NOMO-1 (cell line): ENCODE data around the gene NAT8L.

Source experiments
- DNase-seq, 2 experiments: peaks; one replicate each; lab custom pipeline; 2025; ENCODE audit not compliant: unreplicated experiment in 2 of 2; lab: John Stamatoyannopoulos, UW

NAT8L gene

GRCh38 chr4:2089222-2089621 is 30.1 kb downstream of the NAT8L start:
- DNase-seq, result no peak

- no peak for DNase-seq
Measured at GRCh38 chr4:2090642-2091041, 31.5 kb downstream of the NAT8L start.

- no peak for DNase-seq
Measured at GRCh38 chr4:2091990-2092668, 33.0 kb downstream of the NAT8L start.

- DNase-seq, result no peak
Measured at GRCh38 chr4:2092669-2093053, 33.5 kb downstream of the NAT8L start.

- DNase-seq, result no peak
Measured at GRCh38 chr4:2093265-2093664, 34.1 kb downstream of the NAT8L start.

GRCh38 chr4:2094545-2094944 is 35.4 kb downstream of the NAT8L start:
- no peak for DNase-seq

GRCh38 chr4:2095236-2096072 is 36.3 kb downstream of the NAT8L start:
- no peak for DNase-seq

- no peak for DNase-seq
Measured at GRCh38 chr4:2096073-2096609, 37.0 kb downstream of the NAT8L start.

- DNase-seq, result no peak
Measured at GRCh38 chr4:2101346-2102044, 42.4 kb downstream of the NAT8L start.

- no peak for DNase-seq
Measured at GRCh38 chr4:2102045-2102883, 43.1 kb downstream of the NAT8L start.

GRCh38 chr4:2103127-2103842 is 44.2 kb downstream of the NAT8L start:
- DNase-seq, result no peak

GRCh38 chr4:2103843-2104547 is 44.9 kb downstream of the NAT8L start:
- peak in 1 of 2 experiments; percentile 69 for DNase-seq

- DNase-seq, result no peak
Measured at GRCh38 chr4:2104556-2105345, 45.6 kb downstream of the NAT8L start.

- no peak for DNase-seq
Measured at GRCh38 chr4:2105559-2105958, 46.4 kb downstream of the NAT8L start.

- no peak for DNase-seq
Measured at GRCh38 chr4:2116687-2117400, 57.7 kb downstream of the NAT8L start.
